DOHH2 (cell line): ENCODE data around the gene USF3.

ENCODE experiments used
- CTCF ChIP-seq: fragments of 200-600 bp; sonication (generic); IDR thresholded peaks from one replicate; pipeline ENCODE4 v1.5.1; 2014; ENCODE audit warnings: antibody characterized with exemption, mild to moderate bottlenecking, low read depth, low read length; ENCODE audit not compliant: poor library complexity, severe bottlenecking
- EZH2phosphoT487 ChIP-seq: fragments of 200-600 bp; sonication (generic); IDR thresholded peaks from 2 replicates; pipeline ENCODE4 v1.6.1; 2017; ENCODE audit warnings: borderline replicate concordance, mild to moderate bottlenecking, antibody characterized with exemption, low read length, moderate library complexity, mixed read lengths

GRCh38 chr3:113615976-113616375 lies 80.5 kb downstream of the USF3 start:
- TF ChIP-seq CTCF (no peak), EZH2phosphoT487 (no peak)
